GM13976 (cell line): ENCODE data around the gene SGK2.
A peak's percentile ranks its signal among the peaks of the same experiment; 100 is the strongest.

Experiments
- DNase-seq: peaks from one replicate; pipeline ENCODE4 v3.0.0; 2012; ENCODE audit warnings: low spot score
- in situ Hi-C: fragments of 300-500 bp; cut with MboI; formaldehyde crosslinking; loops from one replicate; pipeline ENCODE4 v1.12.0; 2022; ENCODE audit warnings: low sequenced_read_pairs, mixed read lengths, inconsistent platforms; ENCODE audit not compliant: unreplicated experiment
- TF ChIP-seq, protein P1 (sequence below): IDR thresholded peaks from 2 replicates; pipeline ENCODE4 v1.5.1; 2012; ENCODE audit warnings: borderline replicate concordance, mild to moderate bottlenecking; ENCODE audit not compliant: insufficient read depth; ENCODE audit errors: extremely low read depth, missing control alignments, control extremely low read depth

The SGK2 gene

DNA sequence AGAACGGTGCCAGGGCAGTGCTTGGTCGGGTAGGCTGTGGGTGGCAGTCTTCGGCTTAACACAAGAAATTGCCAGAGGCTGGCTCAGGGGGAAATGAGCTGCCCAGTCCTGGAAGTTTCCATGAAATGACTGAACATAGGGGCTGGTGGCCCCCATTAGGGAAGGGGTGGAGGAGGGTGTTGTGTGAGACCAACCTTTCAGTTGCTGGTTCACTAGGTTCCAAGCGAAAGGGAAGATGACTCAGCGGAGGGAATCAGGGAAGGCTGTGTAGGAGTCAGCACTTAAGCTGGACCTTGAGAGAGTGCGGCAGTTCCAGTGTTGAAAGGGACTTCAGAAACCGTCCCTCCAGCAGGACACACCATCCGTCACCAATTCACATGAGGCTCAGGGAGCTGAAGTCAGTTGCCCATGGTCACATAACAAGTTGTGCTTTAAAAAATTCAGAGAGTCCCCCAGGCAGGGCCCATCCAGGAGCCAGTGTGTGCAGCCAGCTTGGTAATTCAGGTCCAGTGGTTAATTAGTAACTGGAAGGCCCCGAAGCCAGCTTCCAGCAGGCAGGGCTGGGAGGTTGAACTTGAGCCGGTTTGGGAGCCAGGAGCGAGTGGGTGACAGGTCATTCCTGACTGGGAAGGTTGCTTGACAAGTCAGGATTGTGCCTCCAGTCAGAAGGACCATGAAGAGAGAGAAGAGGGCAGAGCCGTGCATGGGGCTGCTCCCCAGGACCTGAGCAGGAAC lies at the start of gene SGK2:
Gene SGK2 (plus strand): TSS at position 616 of the 735 bp plus-strand sequence. CDS start 7,469 bp downstream, outside the sequence.
- in situ Hi-C loops = no loop called here
- no peak for DNase-seq
- TF ChIP-seq, protein P1, sequence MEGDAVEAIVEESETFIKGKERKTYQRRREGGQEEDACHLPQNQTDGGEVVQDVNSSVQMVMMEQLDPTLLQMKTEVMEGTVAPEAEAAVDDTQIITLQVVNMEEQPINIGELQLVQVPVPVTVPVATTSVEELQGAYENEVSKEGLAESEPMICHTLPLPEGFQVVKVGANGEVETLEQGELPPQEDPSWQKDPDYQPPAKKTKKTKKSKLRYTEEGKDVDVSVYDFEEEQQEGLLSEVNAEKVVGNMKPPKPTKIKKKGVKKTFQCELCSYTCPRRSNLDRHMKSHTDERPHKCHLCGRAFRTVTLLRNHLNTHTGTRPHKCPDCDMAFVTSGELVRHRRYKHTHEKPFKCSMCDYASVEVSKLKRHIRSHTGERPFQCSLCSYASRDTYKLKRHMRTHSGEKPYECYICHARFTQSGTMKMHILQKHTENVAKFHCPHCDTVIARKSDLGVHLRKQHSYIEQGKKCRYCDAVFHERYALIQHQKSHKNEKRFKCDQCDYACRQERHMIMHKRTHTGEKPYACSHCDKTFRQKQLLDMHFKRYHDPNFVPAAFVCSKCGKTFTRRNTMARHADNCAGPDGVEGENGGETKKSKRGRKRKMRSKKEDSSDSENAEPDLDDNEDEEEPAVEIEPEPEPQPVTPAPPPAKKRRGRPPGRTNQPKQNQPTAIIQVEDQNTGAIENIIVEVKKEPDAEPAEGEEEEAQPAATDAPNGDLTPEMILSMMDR = no peak

GRCh38 chr20:43511879-43512278 lies 46.9 kb upstream of the SGK2 start:
- in situ Hi-C loops = no loop called here
- DNase-seq = no peak
- TF ChIP-seq, protein P1 = no peak

GRCh38 chr20:43513372-43513930 lies 45.4 kb upstream of the SGK2 start:
- in situ Hi-C loops = no loop called here
- TF ChIP-seq, protein P1 = no peak
- no peak for DNase-seq

DNA sequence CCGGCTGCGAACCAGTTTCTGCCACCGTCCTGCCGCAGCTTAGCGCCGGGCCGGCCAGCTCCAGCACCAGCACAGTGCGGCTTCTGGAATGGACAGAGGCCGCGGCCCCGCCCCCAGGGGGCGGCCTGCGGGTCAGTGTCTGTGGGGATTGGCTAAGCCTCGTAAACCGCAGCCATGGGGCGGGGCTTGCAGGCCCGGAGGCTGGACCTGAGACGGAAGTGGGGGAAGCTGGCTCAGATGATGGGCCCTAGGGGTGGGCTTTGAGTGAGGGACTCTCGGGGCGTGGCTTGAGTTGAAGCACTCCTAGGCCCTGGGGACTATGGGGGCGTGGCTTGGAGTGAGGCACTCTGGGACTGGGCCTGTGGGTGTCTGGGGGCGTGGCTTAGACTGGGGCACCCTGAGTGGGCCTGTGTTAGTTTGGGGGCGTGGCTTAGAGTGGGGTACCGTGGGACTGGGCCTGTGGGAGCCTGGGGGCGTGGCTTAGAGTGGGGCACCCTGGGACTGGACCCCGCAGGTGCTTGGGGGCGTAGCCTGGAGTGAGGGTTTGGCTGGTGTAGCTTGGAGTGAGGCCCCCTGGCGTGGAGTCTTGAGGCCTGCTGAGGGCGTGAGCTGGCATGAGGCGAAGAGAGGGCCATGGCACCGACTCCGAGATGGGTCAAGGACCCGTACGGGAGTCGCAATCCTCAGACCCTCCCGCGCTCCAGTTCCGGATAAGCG lies 44.7 kb upstream of the SGK2 start:
- TF ChIP-seq, protein P1 = peak; percentile 16
- DNase-seq = peak; percentile 97
- in situ Hi-C loops = no loop called here

DNA sequence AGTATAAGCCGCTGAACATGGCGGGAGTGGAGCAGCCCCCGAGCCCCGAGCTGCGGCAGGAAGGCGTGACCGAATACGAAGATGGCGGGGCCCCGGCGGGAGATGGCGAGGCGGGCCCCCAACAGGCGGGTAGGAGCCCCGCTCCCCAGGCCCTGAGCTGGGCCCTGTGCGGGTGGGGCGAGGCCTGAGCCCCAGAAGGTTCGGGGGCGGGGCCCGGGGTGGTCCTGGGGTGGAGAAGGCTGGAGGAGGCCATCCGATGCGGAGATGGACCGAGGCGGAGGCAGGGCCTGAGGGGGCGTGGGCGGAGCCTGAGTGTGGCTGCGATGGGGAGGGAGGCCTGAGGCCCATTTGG lies 44.2 kb upstream of the SGK2 start:
- peak; percentile 55 for DNase-seq
- in situ Hi-C loops = no loop called here
- TF ChIP-seq, protein P1 = no peak

DNA sequence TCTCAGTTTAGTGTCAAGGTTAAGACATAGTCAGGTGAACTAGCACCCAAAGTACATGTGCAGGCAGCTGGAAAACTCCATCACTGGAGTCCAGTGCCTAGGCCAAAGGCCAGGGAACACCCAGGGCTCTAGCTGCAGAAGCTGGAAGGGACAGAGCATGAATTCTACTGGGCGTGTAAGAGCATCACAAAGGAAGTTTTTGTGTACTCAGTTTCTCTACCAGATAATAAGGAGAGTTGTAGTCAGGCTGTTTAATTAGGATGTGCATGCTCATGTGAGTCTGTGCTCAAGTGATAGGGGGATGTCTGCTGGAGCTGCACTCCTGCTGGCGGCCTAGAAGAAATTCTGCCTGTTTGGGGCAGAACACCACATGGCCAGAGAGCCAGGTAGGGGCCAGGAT lies 43.2 kb upstream of the SGK2 start:
- TF ChIP-seq, protein P1 = no peak
- in situ Hi-C loops = no loop called here
- DNase-seq = no peak
